ENCODE measurements around the gene BAIAP2. TPM values are rescaled to one million over a fixed set of nuclear protein-coding genes. Genes with fewer than 3 reads are reported as not detected.

The BAIAP2 gene
- total and polyA plus RNA-seq, 10 of the 15 experiments (the other 5 are each of a cell fraction or from before 2014, with no cell fraction given) = 0.15 to 1.2 (median 0.46) TPM; not detected in 2

DNA sequence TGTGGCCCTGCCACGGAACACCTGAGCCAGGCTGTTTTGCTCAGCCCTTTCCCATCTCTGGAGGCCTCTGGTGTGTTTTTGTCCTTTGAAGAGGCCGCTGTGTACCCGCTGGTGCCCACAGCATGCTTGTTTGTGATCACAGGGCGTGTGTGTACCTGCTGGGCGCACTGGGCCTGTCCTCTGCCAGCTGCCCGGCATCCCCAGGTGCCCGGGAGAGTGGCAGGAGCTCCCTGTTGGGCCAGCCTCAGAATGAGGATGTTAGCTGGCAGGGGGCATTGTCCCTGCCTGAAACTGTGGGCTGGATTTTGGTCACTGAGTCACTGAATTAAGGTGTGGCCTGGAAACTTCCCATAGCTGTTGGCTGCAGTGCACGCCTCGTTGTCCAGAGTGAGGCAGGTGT is 31.1 kb downstream of the BAIAP2 start:
- no peak overlapping the region for H3K4me2 ChIP-seq (ENCODE audit: control insufficient read depth, insufficient read depth)
- no peak overlapping the region for H2AFZ ChIP-seq (ENCODE audit: control insufficient read depth, low read depth, low read length)
- H3K9ac ChIP-seq (ENCODE audit: control insufficient read depth, insufficient read depth, low read length) = no peak overlapping the region
- no peak for ATAC-seq
- H3K4me1 ChIP-seq (ENCODE audit: control insufficient read depth, insufficient read depth, low read length) = no peaks in the 10 kb centered on the region
- no peaks in the 10 kb centered on the region for H3K36me3 ChIP-seq (ENCODE audit: control insufficient read depth in 2 of 2, insufficient read depth in 2 of 2, low read length in 1 of 2)
- H3K4me3 ChIP-seq = no peak overlapping the region
- SMC1A ChIA-PET (ENCODE audit: uncharacterized antibody, unreplicated experiment) = no interaction called here
- no peaks in the 10 kb centered on the region for H3K79me2 ChIP-seq (ENCODE audit: control insufficient read depth, insufficient read depth, low read length)
- DNase-seq (ENCODE audit: low read depth, low spot score) = no peak
- TF ChIP-seq SMAD1 (IDR thresholded peaks at IDR 0.05; ENCODE audit: low read depth, partially characterized antibody) (no peak), YBX1 (IDR thresholded peaks at IDR 0.05) (no peak), CEBPZ (IDR thresholded peaks at IDR 0.05; ENCODE audit: low read depth, low read length) (no peak), ASH2L (IDR thresholded peaks at IDR 0.05; ENCODE audit: borderline replicate concordance, low read depth) (no peak), E2F4 (IDR thresholded peaks at IDR 0.05; ENCODE audit: low read depth, low read length) (no peak), SUPT20H (IDR thresholded peaks at IDR 0.05; ENCODE audit: borderline replicate concordance, control insufficient read depth, low read depth, low read length) (no peak), PAX8 (IDR thresholded peaks at IDR 0.05) (no peak)
- TF ChIP-seq, protein P1, sequence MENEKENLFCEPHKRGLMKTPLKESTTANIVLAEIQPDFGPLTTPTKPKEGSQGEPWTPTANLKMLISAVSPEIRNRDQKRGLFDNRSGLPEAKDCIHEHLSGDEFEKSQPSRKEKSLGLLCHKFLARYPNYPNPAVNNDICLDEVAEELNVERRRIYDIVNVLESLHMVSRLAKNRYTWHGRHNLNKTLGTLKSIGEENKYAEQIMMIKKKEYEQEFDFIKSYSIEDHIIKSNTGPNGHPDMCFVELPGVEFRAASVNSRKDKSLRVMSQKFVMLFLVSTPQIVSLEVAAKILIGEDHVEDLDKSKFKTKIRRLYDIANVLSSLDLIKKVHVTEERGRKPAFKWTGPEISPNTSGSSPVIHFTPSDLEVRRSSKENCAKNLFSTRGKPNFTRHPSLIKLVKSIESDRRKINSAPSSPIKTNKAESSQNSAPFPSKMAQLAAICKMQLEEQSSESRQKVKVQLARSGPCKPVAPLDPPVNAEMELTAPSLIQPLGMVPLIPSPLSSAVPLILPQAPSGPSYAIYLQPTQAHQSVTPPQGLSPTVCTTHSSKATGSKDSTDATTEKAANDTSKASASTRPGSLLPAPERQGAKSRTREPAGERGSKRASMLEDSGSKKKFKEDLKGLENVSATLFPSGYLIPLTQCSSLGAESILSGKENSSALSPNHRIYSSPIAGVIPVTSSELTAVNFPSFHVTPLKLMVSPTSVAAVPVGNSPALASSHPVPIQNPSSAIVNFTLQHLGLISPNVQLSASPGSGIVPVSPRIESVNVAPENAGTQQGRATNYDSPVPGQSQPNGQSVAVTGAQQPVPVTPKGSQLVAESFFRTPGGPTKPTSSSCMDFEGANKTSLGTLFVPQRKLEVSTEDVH (IDR thresholded peaks at IDR 0.05; ENCODE audit: low read depth, partially characterized antibody) = no peak
- TF ChIP-seq, protein P2, sequence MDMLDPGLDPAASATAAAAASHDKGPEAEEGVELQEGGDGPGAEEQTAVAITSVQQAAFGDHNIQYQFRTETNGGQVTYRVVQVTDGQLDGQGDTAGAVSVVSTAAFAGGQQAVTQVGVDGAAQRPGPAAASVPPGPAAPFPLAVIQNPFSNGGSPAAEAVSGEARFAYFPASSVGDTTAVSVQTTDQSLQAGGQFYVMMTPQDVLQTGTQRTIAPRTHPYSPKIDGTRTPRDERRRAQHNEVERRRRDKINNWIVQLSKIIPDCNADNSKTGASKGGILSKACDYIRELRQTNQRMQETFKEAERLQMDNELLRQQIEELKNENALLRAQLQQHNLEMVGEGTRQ (IDR thresholded peaks at IDR 0.05; ENCODE audit: borderline replicate concordance, low read depth, low read length) = no peak
- CTCF ChIA-PET = no interaction called here
- RAD21 ChIA-PET (ENCODE audit: unreplicated experiment) = no interaction called here
- POLR2A ChIA-PET = no interaction called here
- 5% methylated on average over 9 of the region's 9 CpGs for WGBS (ENCODE audit: insufficient coverage, insufficient replicate concordance, low lambda C conversion rate, missing lambda C conversion rate)
- H3K9me3 ChIP-seq (replicated peaks; ENCODE audit: control insufficient read depth, insufficient read depth, low read length) = no peaks in the 10 kb centered on the region
- no peaks in the 10 kb centered on the region; a peak in 1 of 4 replicates for H3K27me3 ChIP-seq (replicated peaks in 1 of 2; ENCODE audit: control insufficient read depth in 2 of 2, insufficient read depth in 2 of 2, low read length in 1 of 2)
- intact Hi-C loops (cut with micrococcal nuclease; ENCODE audit: unreplicated experiment) = no loop called here
- no peak for FAIRE-seq
- H4K20me1 ChIP-seq (ENCODE audit: control insufficient read depth, insufficient read depth) = 0 out of 2 replicates have a peak, but pooled peaks cover 3% of the 10 kb centered on the region
- BruUV-seq (replicated peaks) = no TSS peak
- H3K27ac ChIP-seq (ENCODE audit: control insufficient read depth, insufficient read depth) = no peak overlapping the region
- in situ Hi-C loops (cut with MboI) = no loop called here
